ENCODE results near the gene ZKSCAN2.

DNA sequence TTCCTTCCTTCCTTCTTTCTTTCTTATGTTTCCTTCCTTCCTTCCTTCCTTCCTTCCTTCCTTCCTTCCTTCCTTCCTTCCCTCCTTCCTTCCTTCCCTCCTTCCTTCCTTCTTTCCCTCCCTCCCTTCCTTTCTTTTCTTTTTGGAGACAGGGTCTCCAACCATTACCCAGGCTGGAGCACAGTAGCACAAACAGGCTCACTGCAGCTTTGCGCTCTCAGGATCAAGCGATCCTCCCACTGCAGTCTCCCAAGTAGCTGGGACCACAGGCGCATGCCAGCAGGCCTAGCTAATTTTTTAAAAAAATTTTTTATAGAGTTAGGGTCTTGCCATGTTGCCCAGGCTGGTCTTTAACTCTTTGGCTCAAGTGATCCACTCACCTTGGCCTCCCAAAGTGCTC, 31.8 kb upstream of the ZKSCAN2 start:
- TF ChIP-seq, protein P1, sequence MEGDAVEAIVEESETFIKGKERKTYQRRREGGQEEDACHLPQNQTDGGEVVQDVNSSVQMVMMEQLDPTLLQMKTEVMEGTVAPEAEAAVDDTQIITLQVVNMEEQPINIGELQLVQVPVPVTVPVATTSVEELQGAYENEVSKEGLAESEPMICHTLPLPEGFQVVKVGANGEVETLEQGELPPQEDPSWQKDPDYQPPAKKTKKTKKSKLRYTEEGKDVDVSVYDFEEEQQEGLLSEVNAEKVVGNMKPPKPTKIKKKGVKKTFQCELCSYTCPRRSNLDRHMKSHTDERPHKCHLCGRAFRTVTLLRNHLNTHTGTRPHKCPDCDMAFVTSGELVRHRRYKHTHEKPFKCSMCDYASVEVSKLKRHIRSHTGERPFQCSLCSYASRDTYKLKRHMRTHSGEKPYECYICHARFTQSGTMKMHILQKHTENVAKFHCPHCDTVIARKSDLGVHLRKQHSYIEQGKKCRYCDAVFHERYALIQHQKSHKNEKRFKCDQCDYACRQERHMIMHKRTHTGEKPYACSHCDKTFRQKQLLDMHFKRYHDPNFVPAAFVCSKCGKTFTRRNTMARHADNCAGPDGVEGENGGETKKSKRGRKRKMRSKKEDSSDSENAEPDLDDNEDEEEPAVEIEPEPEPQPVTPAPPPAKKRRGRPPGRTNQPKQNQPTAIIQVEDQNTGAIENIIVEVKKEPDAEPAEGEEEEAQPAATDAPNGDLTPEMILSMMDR (IDR thresholded peaks at IDR 0.05): no peak
- TF ChIP-seq POLR2A (IDR thresholded peaks at IDR 0.05): no peak

All from testis (tissue), 2 donors.